Measurements from ENCODE around the gene EYS. TPM values are rescaled to one million over a fixed set of nuclear protein-coding genes. Genes with fewer than 3 reads are reported as not detected.

The EYS gene
- total and polyA plus RNA-seq, 2 of the 8 experiments (the other 6 are each of a cell fraction or from before 2014, with no cell fraction given) = 0.05 to 0.13 TPM

- H4K5ac ChIP-seq (ENCODE audit: insufficient read length, low read depth, low read length) = no peak overlapping the region
- WGBS, 2 experiments (ENCODE audit: extremely low coverage in 1 of 2, insufficient coverage in 1 of 2, insufficient read length in 1 of 2, insufficient replicate concordance in 2 of 2, low coverage in 1 of 2, low lambda C conversion rate in 2 of 2, missing lambda C conversion rate in 1 of 2) = 96% methylated on average over 1 of the region's 1 CpG; no CpG with 5 or more reads in 1 of the 2 experiments
- POLR2A ChIA-PET (ENCODE audit: partially characterized antibody) = no interaction called here
- TF ChIP-seq NRF1 (IDR thresholded peaks at IDR 0.05; ENCODE audit: low read depth, low read length) (no peak), FOSL1 (IDR thresholded peaks at IDR 0.05; ENCODE audit: insufficient read depth, low read depth, low read length) (no peak), RAD21 (IDR thresholded peaks at IDR 0.05 in 1 of 2, conservative IDR thresholded peaks at IDR 0.05 in 1 of 2; ENCODE audit: low read depth in 2 of 2, low read length in 2 of 2) (no peak), POLR2AphosphoS5 (IDR thresholded peaks at IDR 0.05; ENCODE audit: low read depth, low read length) (no peak), EP300 (IDR thresholded peaks at IDR 0.05; ENCODE audit: borderline replicate concordance in 1 of 2, low read depth in 2 of 2, low read length in 2 of 2) (no peak), GTF2F1 (IDR thresholded peaks at IDR 0.05; ENCODE audit: borderline replicate concordance, low read depth, low read length) (no peak), E2F6 (IDR thresholded peaks at IDR 0.05) (no peak), POLR2A (IDR thresholded peaks at IDR 0.05; ENCODE audit: control extremely low read depth in 1 of 2, low read depth in 2 of 2, low read length in 2 of 2) (no peak), SIRT6 (IDR thresholded peaks at IDR 0.05; ENCODE audit: low read length) (no peak), POU5F1 (IDR thresholded peaks at IDR 0.05; ENCODE audit: low read depth, low read length) (no peak), CTBP2 (IDR thresholded peaks at IDR 0.05; ENCODE audit: borderline replicate concordance, insufficient read depth, insufficient read length, low read length) (no peak), CREB1 (IDR thresholded peaks at IDR 0.05) (no peak)
- TF ChIP-seq, protein P1, sequence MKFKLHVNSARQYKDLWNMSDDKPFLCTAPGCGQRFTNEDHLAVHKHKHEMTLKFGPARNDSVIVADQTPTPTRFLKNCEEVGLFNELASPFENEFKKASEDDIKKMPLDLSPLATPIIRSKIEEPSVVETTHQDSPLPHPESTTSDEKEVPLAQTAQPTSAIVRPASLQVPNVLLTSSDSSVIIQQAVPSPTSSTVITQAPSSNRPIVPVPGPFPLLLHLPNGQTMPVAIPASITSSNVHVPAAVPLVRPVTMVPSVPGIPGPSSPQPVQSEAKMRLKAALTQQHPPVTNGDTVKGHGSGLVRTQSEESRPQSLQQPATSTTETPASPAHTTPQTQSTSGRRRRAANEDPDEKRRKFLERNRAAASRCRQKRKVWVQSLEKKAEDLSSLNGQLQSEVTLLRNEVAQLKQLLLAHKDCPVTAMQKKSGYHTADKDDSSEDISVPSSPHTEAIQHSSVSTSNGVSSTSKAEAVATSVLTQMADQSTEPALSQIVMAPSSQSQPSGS (IDR thresholded peaks at IDR 0.05; ENCODE audit: low read length) = no peak
These were observed 1642.1 kb downstream of the EYS start for GRCh38 chr6:64064919-64065318.

More at GRCh38 chr6:64064919-64065318, 1642.1 kb downstream of the EYS start:
- Histone ChIP-seq H4K91ac (replicated peaks; ENCODE audit: insufficient read length, low read length) (no peak overlapping the region), H3K27ac (ENCODE audit: low read depth, low read length) (no peak overlapping the region), H3K4me3 (ENCODE audit: extremely low read depth in 1 of 4, insufficient read depth in 2 of 4, low read depth in 3 of 4, low read length in 4 of 4) (no peak overlapping the region), H2AFZ (ENCODE audit: low read length) (no peak overlapping the region), H3K23me2 (ENCODE audit: low read depth, low read length) (no peaks in the 10 kb centered on the region), H4K20me1 (replicated peaks in 1 of 2; ENCODE audit: control insufficient read depth in 1 of 2, insufficient read depth in 2 of 2, low read length in 2 of 2) (no peaks in the 10 kb centered on the region), H3K79me2 (ENCODE audit: control insufficient read depth in 1 of 2, insufficient read depth in 2 of 2, low read length in 2 of 2) (no peaks in the 10 kb centered on the region), H3K56ac (replicated peaks; ENCODE audit: insufficient read length, low read depth, low read length) (no peak overlapping the region), H3K18ac (ENCODE audit: extremely low read depth, low read length) (no peak overlapping the region), H2BK15ac (ENCODE audit: low read length) (no peak overlapping the region), H3K4me2 (ENCODE audit: insufficient read depth in 1 of 2, low read depth in 2 of 2, low read length in 2 of 2) (no peak overlapping the region), H3K14ac (ENCODE audit: insufficient read length) (no peak overlapping the region), H2AK5ac (ENCODE audit: low read depth, low read length) (no peak overlapping the region), H3K23ac (ENCODE audit: insufficient read length) (no peak overlapping the region), H3K27me3 (replicated peaks in 1 of 4; ENCODE audit: control insufficient read depth in 3 of 4, extremely low read depth in 1 of 4, insufficient read depth in 3 of 4, low read length in 3 of 4) (no peaks in the 10 kb centered on the region), H2BK12ac (ENCODE audit: low read depth, low read length) (no peak overlapping the region), H3K79me1 (ENCODE audit: low read depth, low read length) (no peaks in the 10 kb centered on the region), H2BK5ac (ENCODE audit: low read depth, low read length) (no peak overlapping the region), H3K4ac (replicated peaks; ENCODE audit: insufficient read length, low read depth, low read length) (no peak overlapping the region), H3K9me3 (ENCODE audit: insufficient read depth in 2 of 2, low read depth in 1 of 2, low read length in 1 of 2) (no peaks in the 10 kb centered on the region), H3K4me1 (replicated peaks in 1 of 4; ENCODE audit: control insufficient read depth in 3 of 4, insufficient read depth in 4 of 4, low read length in 3 of 4) (no peaks in the 10 kb centered on the region), H2BK20ac (ENCODE audit: low read length) (no peak overlapping the region), H2BK120ac (replicated peaks; ENCODE audit: low read depth, low read length) (no peak overlapping the region), H3K36me3 (ENCODE audit: control insufficient read depth in 2 of 4, insufficient read depth in 4 of 4, low read length in 3 of 4) (no peaks in the 10 kb centered on the region), H3K9ac (replicated peaks in 1 of 4; ENCODE audit: extremely low read depth in 1 of 4, low read depth in 3 of 4, low read length in 3 of 4) (no peak overlapping the region), H4K8ac (ENCODE audit: extremely low read depth, insufficient read depth, low read length) (no peak overlapping the region)
- CTCF ChIA-PET (ENCODE audit: partially characterized antibody) = no interaction called here
- no peak for DNase-seq (ENCODE audit: low read depth in 1 of 2, low spot score in 2 of 2)
- no peak for FAIRE-seq

Measured in H1 (cell line).